Measurements from ENCODE around the gene ARHGEF33. TPM values are rescaled to one million over a fixed set of nuclear protein-coding genes. Genes with fewer than 3 reads are reported as not detected.

ARHGEF33 gene
- total and polyA plus RNA-seq, 2 of the 8 experiments (the other 6 are each of a cell fraction or from before 2014, with no cell fraction given): 0.09 to 0.95 TPM

DNA sequence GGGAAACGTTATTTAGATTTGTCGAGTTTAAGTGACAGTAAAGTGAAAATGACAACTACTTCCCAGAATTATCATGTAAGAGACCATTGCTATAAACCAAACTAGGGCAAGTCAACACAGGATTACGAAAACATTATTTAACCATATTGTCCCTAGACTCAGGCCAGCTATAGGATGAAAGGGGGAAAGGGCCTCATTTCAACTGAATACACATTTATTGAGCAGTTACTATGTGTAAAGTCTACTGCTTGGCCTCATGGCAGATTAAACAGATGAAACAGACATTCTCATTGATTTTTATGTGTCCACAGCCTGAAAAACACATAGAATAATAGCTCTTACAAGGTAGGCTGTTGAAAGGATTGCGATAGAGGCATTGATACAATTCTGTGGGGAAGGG lies 32.7 kb downstream of the ARHGEF33 start:
- no peak overlapping the region for H3K14ac ChIP-seq (ENCODE audit: insufficient read length)
- no peaks in the 10 kb centered on the region for H3K36me3 ChIP-seq (ENCODE audit: control insufficient read depth in 2 of 4, insufficient read depth in 4 of 4, low read length in 3 of 4)
- no peaks in the 10 kb centered on the region for H3K9me3 ChIP-seq (ENCODE audit: insufficient read depth in 2 of 2, low read depth in 1 of 2, low read length in 1 of 2)
- no peak for TF ChIP-seq POLR2AphosphoS5 (IDR thresholded peaks at IDR 0.05; ENCODE audit: low read depth, low read length)
- no peak for TF ChIP-seq BRCA1 (IDR thresholded peaks at IDR 0.05; ENCODE audit: low read depth, low read length)
- no peak for TF ChIP-seq RFX5 (IDR thresholded peaks at IDR 0.05; ENCODE audit: borderline replicate concordance, low read depth, low read length)
- no peak for TF ChIP-seq ZNF274 (IDR thresholded peaks at IDR 0.05; ENCODE audit: borderline replicate concordance, extremely low read depth, low read length)
- TF ChIP-seq EGR1 (IDR thresholded peaks at IDR 0.05; ENCODE audit: borderline replicate concordance, low read depth, low read length): no peak
- TF ChIP-seq, protein P1, sequence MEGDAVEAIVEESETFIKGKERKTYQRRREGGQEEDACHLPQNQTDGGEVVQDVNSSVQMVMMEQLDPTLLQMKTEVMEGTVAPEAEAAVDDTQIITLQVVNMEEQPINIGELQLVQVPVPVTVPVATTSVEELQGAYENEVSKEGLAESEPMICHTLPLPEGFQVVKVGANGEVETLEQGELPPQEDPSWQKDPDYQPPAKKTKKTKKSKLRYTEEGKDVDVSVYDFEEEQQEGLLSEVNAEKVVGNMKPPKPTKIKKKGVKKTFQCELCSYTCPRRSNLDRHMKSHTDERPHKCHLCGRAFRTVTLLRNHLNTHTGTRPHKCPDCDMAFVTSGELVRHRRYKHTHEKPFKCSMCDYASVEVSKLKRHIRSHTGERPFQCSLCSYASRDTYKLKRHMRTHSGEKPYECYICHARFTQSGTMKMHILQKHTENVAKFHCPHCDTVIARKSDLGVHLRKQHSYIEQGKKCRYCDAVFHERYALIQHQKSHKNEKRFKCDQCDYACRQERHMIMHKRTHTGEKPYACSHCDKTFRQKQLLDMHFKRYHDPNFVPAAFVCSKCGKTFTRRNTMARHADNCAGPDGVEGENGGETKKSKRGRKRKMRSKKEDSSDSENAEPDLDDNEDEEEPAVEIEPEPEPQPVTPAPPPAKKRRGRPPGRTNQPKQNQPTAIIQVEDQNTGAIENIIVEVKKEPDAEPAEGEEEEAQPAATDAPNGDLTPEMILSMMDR (IDR thresholded peaks at IDR 0.05; ENCODE audit: control extremely low read depth in 1 of 3, insufficient read depth in 1 of 3, low read depth in 1 of 3, low read length in 3 of 3): no peak
- TF ChIP-seq SIN3A (conservative IDR thresholded peaks at IDR 0.05 in 1 of 2, IDR thresholded peaks at IDR 0.05 in 1 of 2; ENCODE audit: low read depth in 1 of 2, low read length in 2 of 2): no peak
- TF ChIP-seq TBP (IDR thresholded peaks at IDR 0.05; ENCODE audit: low read depth, low read length): no peak
- no peak for TF ChIP-seq SAP30 (IDR thresholded peaks at IDR 0.05; ENCODE audit: insufficient read depth, insufficient replicate concordance, low read length)
- TF ChIP-seq NRF1 (IDR thresholded peaks at IDR 0.05; ENCODE audit: low read depth, low read length): no peak
- no peaks in the 10 kb centered on the region for H3K79me2 ChIP-seq (ENCODE audit: control insufficient read depth in 1 of 2, insufficient read depth in 2 of 2, low read length in 2 of 2)
- ChIA-PET POLR2A (ENCODE audit: partially characterized antibody) (no interaction called here), CTCF (ENCODE audit: partially characterized antibody) (interaction anchor here (0.7 to 1.9 kb wide), 2 partner anchors 24 to 26 kb away, joined by 3 to 9 read pairs; no protein-coding TSS in a partner anchor)
- H4K8ac ChIP-seq (ENCODE audit: extremely low read depth, insufficient read depth, low read length): no peak overlapping the region
- H3K4me3 ChIP-seq (ENCODE audit: extremely low read depth in 1 of 4, insufficient read depth in 2 of 4, low read depth in 3 of 4, low read length in 4 of 4): no peak overlapping the region
- no peak overlapping the region for H4K91ac ChIP-seq (replicated peaks; ENCODE audit: insufficient read length, low read length)
- H4K5ac ChIP-seq (ENCODE audit: insufficient read length, low read depth, low read length): no peak overlapping the region
- H2BK120ac ChIP-seq (replicated peaks; ENCODE audit: low read depth, low read length): no peak overlapping the region
- H3K23ac ChIP-seq (ENCODE audit: insufficient read length): no peak overlapping the region
- no peaks in the 10 kb centered on the region for H3K23me2 ChIP-seq (ENCODE audit: low read depth, low read length)
- H3K27me3 ChIP-seq (replicated peaks in 1 of 4; ENCODE audit: control insufficient read depth in 3 of 4, extremely low read depth in 1 of 4, insufficient read depth in 3 of 4, low read length in 3 of 4): no peaks in the 10 kb centered on the region; a peak in 1 of 7 replicates
- 88% methylated on average over 4 of the region's 4 CpGs; no CpG with 5 or more reads in 1 of the 2 experiments for WGBS, 2 experiments (ENCODE audit: extremely low coverage in 1 of 2, insufficient coverage in 1 of 2, insufficient read length in 1 of 2, insufficient replicate concordance in 2 of 2, low coverage in 1 of 2, low lambda C conversion rate in 2 of 2, missing lambda C conversion rate in 1 of 2)
- no peak overlapping the region for H3K27ac ChIP-seq (ENCODE audit: low read depth, low read length)
- no peak overlapping the region for H2AFZ ChIP-seq (ENCODE audit: low read length)
- no peaks in the 10 kb centered on the region for H3K79me1 ChIP-seq (ENCODE audit: low read depth, low read length)
- no peak overlapping the region for H3K4ac ChIP-seq (replicated peaks; ENCODE audit: insufficient read length, low read depth, low read length)
- H2BK15ac ChIP-seq (ENCODE audit: low read length): no peak overlapping the region
- no peak overlapping the region for H2BK20ac ChIP-seq (ENCODE audit: low read length)
- H3K9ac ChIP-seq (replicated peaks in 1 of 4; ENCODE audit: extremely low read depth in 1 of 4, low read depth in 3 of 4, low read length in 3 of 4): no peak overlapping the region
- H2BK5ac ChIP-seq (ENCODE audit: low read depth, low read length): no peak overlapping the region
- no peak overlapping the region for H2AK5ac ChIP-seq (ENCODE audit: low read depth, low read length)
- H3K4me2 ChIP-seq (ENCODE audit: insufficient read depth in 1 of 2, low read depth in 2 of 2, low read length in 2 of 2): no peak overlapping the region
- no peaks in the 10 kb centered on the region for H4K20me1 ChIP-seq (replicated peaks in 1 of 2; ENCODE audit: control insufficient read depth in 1 of 2, insufficient read depth in 2 of 2, low read length in 2 of 2)
- H2BK12ac ChIP-seq (ENCODE audit: low read depth, low read length): no peak overlapping the region
- FAIRE-seq (no peak), DNase-seq (ENCODE audit: low read depth in 1 of 2, low spot score in 2 of 2) (no peak)
- no peaks in the 10 kb centered on the region for H3K4me1 ChIP-seq (replicated peaks in 1 of 4; ENCODE audit: control insufficient read depth in 3 of 4, insufficient read depth in 4 of 4, low read length in 3 of 4)
- no peak overlapping the region for H3K18ac ChIP-seq (ENCODE audit: extremely low read depth, low read length)
- H3K56ac ChIP-seq (replicated peaks; ENCODE audit: insufficient read length, low read depth, low read length): no peak overlapping the region
